Activated T-helper 2 cell treated with anti-CD3 and anti-CD28 coated beads, Interferon-gamma antibody, Interleukin-2, Interleukin-4, amounts not matched to agents 10 μg/mL and 5 μg/mL and 100 μg/mL, durations not matched to agents 14 hours and 24 hours and 36 hours (primary cell): Measurements from ENCODE around the gene C15orf61. TPM values are rescaled to one million over a fixed set of nuclear protein-coding genes. Genes with fewer than 3 reads are reported as not detected.

ENCODE experiments used
- total RNA-seq: library from RNA; stranded (reverse); gene quantifications from 2 replicates; pipeline ENCODE4 v1.2.3, GENCODE V29; 2022

C15orf61 gene
- total RNA-seq, 1 donor from 2014 or later, result 5.4 TPM

Other genes starting within 250 kb of the C15orf61 start
- 24.1 and 25.9 TPM in 2 replicates for gene MAP2K5, start 21.6 kb downstream of the C15orf61 start, total RNA-seq